ENCODE results near the gene DBT.
"Not testable (repeated sequence)": the region's sequence is repeated elsewhere in the genome, so short reads cannot be mapped to it uniquely, and the experiment has no call there.

DNA sequence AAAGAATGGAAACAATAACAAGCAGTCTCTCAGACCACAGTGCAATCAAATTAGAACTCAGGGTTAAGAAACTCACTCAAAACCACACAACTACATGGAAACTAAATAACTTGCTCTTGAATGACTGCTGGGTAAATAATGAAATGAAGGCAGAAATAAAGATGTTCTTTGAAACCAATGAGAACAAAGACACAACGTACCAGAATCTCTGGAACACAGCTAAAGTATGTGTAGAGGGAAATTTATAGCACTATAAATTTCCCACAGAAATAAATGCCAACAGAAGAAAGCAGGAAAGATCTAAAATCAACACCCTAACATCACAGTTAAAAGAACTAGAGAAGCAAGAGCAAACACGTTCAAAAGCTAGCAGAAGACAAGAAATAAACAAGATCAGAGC, 46.9 kb downstream of the DBT start:
- TF ChIP-seq, protein P1, sequence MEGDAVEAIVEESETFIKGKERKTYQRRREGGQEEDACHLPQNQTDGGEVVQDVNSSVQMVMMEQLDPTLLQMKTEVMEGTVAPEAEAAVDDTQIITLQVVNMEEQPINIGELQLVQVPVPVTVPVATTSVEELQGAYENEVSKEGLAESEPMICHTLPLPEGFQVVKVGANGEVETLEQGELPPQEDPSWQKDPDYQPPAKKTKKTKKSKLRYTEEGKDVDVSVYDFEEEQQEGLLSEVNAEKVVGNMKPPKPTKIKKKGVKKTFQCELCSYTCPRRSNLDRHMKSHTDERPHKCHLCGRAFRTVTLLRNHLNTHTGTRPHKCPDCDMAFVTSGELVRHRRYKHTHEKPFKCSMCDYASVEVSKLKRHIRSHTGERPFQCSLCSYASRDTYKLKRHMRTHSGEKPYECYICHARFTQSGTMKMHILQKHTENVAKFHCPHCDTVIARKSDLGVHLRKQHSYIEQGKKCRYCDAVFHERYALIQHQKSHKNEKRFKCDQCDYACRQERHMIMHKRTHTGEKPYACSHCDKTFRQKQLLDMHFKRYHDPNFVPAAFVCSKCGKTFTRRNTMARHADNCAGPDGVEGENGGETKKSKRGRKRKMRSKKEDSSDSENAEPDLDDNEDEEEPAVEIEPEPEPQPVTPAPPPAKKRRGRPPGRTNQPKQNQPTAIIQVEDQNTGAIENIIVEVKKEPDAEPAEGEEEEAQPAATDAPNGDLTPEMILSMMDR (conservative IDR thresholded peaks at IDR 0.05), result not testable (repeated sequence)
- not testable (repeated sequence) for TF ChIP-seq EZH2 (IDR thresholded peaks at IDR 0.05; ENCODE audit: low read depth)

All from PC-9 (cell line).